ENCODE data around the gene GMPPA.

GRCh38 chr2:219524817-219525216 lies 26.1 kb downstream of the GMPPA start:
- TF ChIP-seq EP300 (IDR thresholded peaks at IDR 0.05), result no peak
- no peak for TF ChIP-seq POLR2A (IDR thresholded peaks at IDR 0.05)
- TF ChIP-seq, protein P1, sequence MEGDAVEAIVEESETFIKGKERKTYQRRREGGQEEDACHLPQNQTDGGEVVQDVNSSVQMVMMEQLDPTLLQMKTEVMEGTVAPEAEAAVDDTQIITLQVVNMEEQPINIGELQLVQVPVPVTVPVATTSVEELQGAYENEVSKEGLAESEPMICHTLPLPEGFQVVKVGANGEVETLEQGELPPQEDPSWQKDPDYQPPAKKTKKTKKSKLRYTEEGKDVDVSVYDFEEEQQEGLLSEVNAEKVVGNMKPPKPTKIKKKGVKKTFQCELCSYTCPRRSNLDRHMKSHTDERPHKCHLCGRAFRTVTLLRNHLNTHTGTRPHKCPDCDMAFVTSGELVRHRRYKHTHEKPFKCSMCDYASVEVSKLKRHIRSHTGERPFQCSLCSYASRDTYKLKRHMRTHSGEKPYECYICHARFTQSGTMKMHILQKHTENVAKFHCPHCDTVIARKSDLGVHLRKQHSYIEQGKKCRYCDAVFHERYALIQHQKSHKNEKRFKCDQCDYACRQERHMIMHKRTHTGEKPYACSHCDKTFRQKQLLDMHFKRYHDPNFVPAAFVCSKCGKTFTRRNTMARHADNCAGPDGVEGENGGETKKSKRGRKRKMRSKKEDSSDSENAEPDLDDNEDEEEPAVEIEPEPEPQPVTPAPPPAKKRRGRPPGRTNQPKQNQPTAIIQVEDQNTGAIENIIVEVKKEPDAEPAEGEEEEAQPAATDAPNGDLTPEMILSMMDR (IDR thresholded peaks at IDR 0.05), result no peak

Measured in stomach (tissue), 4 donors.